Measurements from ENCODE around the gene MMRN1. TPM values are rescaled to one million over a fixed set of nuclear protein-coding genes. Genes with fewer than 3 reads are reported as not detected.

MMRN1 gene
- polyA plus RNA-seq, 1 donor (not counting 4 experiments of a cell fraction or from before 2014, with no cell fraction given), result not detected

GRCh38 chr4:89868276-89868675, 26.4 kb upstream of the MMRN1 start:
- FAIRE-seq (no peak), DNase-seq (ENCODE audit: low read depth, low spot score) (no peak)
- no peaks in the 10 kb centered on the region for H3K79me2 ChIP-seq (ENCODE audit: control insufficient read depth, insufficient read depth, low read length)
- no peaks in the 10 kb centered on the region for H3K9me1 ChIP-seq (ENCODE audit: control insufficient read depth, extremely low read depth, insufficient read depth, low read length)
- H3K4me1 ChIP-seq (ENCODE audit: control insufficient read depth, extremely low read depth, insufficient read depth, low read length), result no peaks in the 10 kb centered on the region
- no peak overlapping the region for H3K9ac ChIP-seq (ENCODE audit: control insufficient read depth, extremely low read depth, insufficient read depth, low read length)
- H3K4me3 ChIP-seq (ENCODE audit: control insufficient read depth in 2 of 3, extremely low read depth in 1 of 3, insufficient read depth in 2 of 3, low read depth in 1 of 3, low read length in 3 of 3), result no peak overlapping the region
- no peak overlapping the region for H2AFZ ChIP-seq (ENCODE audit: control insufficient read depth, low read length)
- H3K27ac ChIP-seq (ENCODE audit: control insufficient read depth, insufficient read depth, low read length), result no peak overlapping the region
- H3K9me3 ChIP-seq (ENCODE audit: control insufficient read depth, low read depth, low read length), result no peaks in the 10 kb centered on the region
- TF ChIP-seq EZH2 (IDR thresholded peaks at IDR 0.05; ENCODE audit: low read length), result no peak
- TF ChIP-seq, protein P1, sequence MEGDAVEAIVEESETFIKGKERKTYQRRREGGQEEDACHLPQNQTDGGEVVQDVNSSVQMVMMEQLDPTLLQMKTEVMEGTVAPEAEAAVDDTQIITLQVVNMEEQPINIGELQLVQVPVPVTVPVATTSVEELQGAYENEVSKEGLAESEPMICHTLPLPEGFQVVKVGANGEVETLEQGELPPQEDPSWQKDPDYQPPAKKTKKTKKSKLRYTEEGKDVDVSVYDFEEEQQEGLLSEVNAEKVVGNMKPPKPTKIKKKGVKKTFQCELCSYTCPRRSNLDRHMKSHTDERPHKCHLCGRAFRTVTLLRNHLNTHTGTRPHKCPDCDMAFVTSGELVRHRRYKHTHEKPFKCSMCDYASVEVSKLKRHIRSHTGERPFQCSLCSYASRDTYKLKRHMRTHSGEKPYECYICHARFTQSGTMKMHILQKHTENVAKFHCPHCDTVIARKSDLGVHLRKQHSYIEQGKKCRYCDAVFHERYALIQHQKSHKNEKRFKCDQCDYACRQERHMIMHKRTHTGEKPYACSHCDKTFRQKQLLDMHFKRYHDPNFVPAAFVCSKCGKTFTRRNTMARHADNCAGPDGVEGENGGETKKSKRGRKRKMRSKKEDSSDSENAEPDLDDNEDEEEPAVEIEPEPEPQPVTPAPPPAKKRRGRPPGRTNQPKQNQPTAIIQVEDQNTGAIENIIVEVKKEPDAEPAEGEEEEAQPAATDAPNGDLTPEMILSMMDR (optimal IDR thresholded peaks at IDR 0.05 in 1 of 3, IDR thresholded peaks at IDR 0.05 in 1 of 3, conservative IDR thresholded peaks at IDR 0.05 in 1 of 3; ENCODE audit: extremely low read depth in 1 of 3, insufficient read depth in 2 of 3, low read length in 3 of 3), result no peak
- dilution Hi-C loops (cut with MboI; ENCODE audit: extremely low pct_ligation_motif_present, low sequenced_read_pairs), result no loop called here
- no peaks in the 10 kb centered on the region for H3K27me3 ChIP-seq (ENCODE audit: control insufficient read depth, extremely low read depth, insufficient read depth, low read length)
- no peak overlapping the region for H3K4me2 ChIP-seq (ENCODE audit: control insufficient read depth, extremely low read depth, insufficient read depth, low read depth, low read length)
- no peaks in the 10 kb centered on the region for H4K20me1 ChIP-seq (ENCODE audit: control insufficient read depth, extremely low read depth, insufficient read depth, low read length)
- H3K36me3 ChIP-seq (ENCODE audit: control insufficient read depth in 2 of 2, extremely low read depth in 1 of 2, insufficient read depth in 2 of 2, low read length in 2 of 2), result no peaks in the 10 kb centered on the region

DNA sequence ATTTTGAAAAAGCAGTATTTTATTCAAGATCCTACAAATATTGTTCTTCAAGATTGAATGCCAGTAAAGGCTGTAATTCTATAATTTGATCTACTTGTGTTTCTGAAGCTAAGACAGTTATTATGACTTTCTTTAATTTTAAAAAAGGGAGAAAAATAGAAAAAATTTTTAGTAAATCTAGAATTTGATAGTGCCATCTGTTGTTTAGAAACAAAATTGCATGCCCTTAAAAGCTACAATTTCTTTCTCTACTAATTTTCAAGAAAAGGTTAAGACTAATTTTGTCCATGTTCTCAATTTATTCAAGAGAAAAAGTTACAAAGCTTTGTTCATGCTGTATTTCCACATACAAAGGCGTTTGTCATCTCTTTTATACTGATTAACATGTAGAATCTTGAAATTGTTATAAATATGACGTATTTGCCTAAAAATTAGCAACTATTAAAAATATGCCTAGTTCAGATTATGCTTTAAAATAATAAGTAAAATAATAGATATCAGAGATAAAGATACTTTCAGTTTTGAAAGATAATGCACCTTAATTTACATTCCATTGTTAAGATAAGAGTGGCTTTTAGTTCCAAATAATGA, 25.6 kb upstream of the MMRN1 start:
- Histone ChIP-seq H3K4me1 (ENCODE audit: control insufficient read depth, extremely low read depth, insufficient read depth, low read length) (no peaks in the 10 kb centered on the region), H3K4me2 (ENCODE audit: control insufficient read depth, extremely low read depth, insufficient read depth, low read depth, low read length) (no peak overlapping the region), H3K27me3 (ENCODE audit: control insufficient read depth, extremely low read depth, insufficient read depth, low read length) (no peaks in the 10 kb centered on the region), H3K79me2 (ENCODE audit: control insufficient read depth, insufficient read depth, low read length) (no peaks in the 10 kb centered on the region), H3K27ac (ENCODE audit: control insufficient read depth, insufficient read depth, low read length) (no peak overlapping the region), H3K9me1 (ENCODE audit: control insufficient read depth, extremely low read depth, insufficient read depth, low read length) (no peaks in the 10 kb centered on the region), H3K9ac (ENCODE audit: control insufficient read depth, extremely low read depth, insufficient read depth, low read length) (no peak overlapping the region), H3K9me3 (ENCODE audit: control insufficient read depth, low read depth, low read length) (no peaks in the 10 kb centered on the region), H3K36me3 (ENCODE audit: control insufficient read depth in 2 of 2, extremely low read depth in 1 of 2, insufficient read depth in 2 of 2, low read length in 2 of 2) (no peaks in the 10 kb centered on the region), H3K4me3 (ENCODE audit: control insufficient read depth in 2 of 3, extremely low read depth in 1 of 3, insufficient read depth in 2 of 3, low read depth in 1 of 3, low read length in 3 of 3) (no peak overlapping the region), H2AFZ (ENCODE audit: control insufficient read depth, low read length) (no peak overlapping the region), H4K20me1 (ENCODE audit: control insufficient read depth, extremely low read depth, insufficient read depth, low read length) (no peaks in the 10 kb centered on the region)
- TF ChIP-seq, protein P1 (optimal IDR thresholded peaks at IDR 0.05 in 1 of 3, IDR thresholded peaks at IDR 0.05 in 1 of 3, conservative IDR thresholded peaks at IDR 0.05 in 1 of 3; ENCODE audit: extremely low read depth in 1 of 3, insufficient read depth in 2 of 3, low read length in 3 of 3), result peak in 1 of 3 experiments; percentile 43
- no peak for TF ChIP-seq EZH2 (IDR thresholded peaks at IDR 0.05; ENCODE audit: low read length)
- dilution Hi-C loops (cut with MboI; ENCODE audit: extremely low pct_ligation_motif_present, low sequenced_read_pairs), result no loop called here
- DNase-seq (ENCODE audit: low read depth, low spot score) (no peak), FAIRE-seq (no peak)
